Fibroblast of lung (primary cell): ENCODE data around the gene FNDC3B. TPM values are rescaled to one million over a fixed set of nuclear protein-coding genes. Genes with fewer than 3 reads are reported as not detected.

ENCODE experiments used
- DNase-seq, 2 donors: peaks; one replicate each; pipeline versions ENCODE4 v3.0.0 to v3.0.0-alpha.2; 2010; ENCODE audit warnings: low read depth in 2 of 2
- H2AFZ ChIP-seq: 2 replicates; pipeline ENCODE4 v1.5.1; 2012; ENCODE audit warnings: low read length, control low read depth, inconsistent platforms
- H3K27ac ChIP-seq: 2 replicates; pipeline ENCODE4 v1.5.1; 2011; ENCODE audit warnings: low read length, control low read depth; ENCODE audit not compliant: insufficient read depth
- H3K27me3 ChIP-seq: 2 replicates; pipeline ENCODE4 v1.5.1; 2011; ENCODE audit warnings: mild to moderate bottlenecking, low read length; ENCODE audit not compliant: control insufficient read depth, insufficient read depth
- H3K36me3 ChIP-seq: 2 replicates; pipeline ENCODE4 v1.5.1; 2011; ENCODE audit warnings: low read length; ENCODE audit not compliant: control insufficient read depth, insufficient read depth
- H3K4me1 ChIP-seq: 2 replicates; pipeline ENCODE4 v1.5.1; 2011; ENCODE audit warnings: low read length; ENCODE audit not compliant: control insufficient read depth, insufficient read depth; ENCODE audit errors: extremely low read depth
- H3K4me2 ChIP-seq: 2 replicates; pipeline ENCODE4 v1.5.1; 2011; ENCODE audit warnings: low read length, control low read depth; ENCODE audit not compliant: insufficient read depth; ENCODE audit errors: extremely low read depth
- H3K4me3 ChIP-seq, 4 experiments: fragments of 200-600 bp in 1 of 4; sonication (generic) in 1 of 4; replicated peaks in 1 of 4; 2 replicates each; pipeline ENCODE4 v1.5.1; 2011 to 2016; ENCODE audit warnings: low read length in 4 of 4, low read depth in 3 of 4, mild to moderate bottlenecking in 3 of 4, control low read depth in 2 of 4, inconsistent platforms in 1 of 4, mixed read lengths in 1 of 4; ENCODE audit not compliant: insufficient read depth in 1 of 4; ENCODE audit errors: control extremely low read depth in 1 of 4
- H3K79me2 ChIP-seq: 2 replicates; pipeline ENCODE4 v1.5.1; 2012; ENCODE audit warnings: mild to moderate bottlenecking, low read length, inconsistent platforms; ENCODE audit not compliant: control insufficient read depth, insufficient read depth
- H3K9ac ChIP-seq: 2 replicates; pipeline ENCODE4 v1.5.1; 2011; ENCODE audit warnings: mild to moderate bottlenecking, low read length, control low read depth; ENCODE audit not compliant: insufficient read depth
- H3K9me3 ChIP-seq: 2 replicates; pipeline ENCODE4 v1.5.1; 2012; ENCODE audit warnings: low read depth, low read length; ENCODE audit not compliant: control insufficient read depth, insufficient read depth
- H4K20me1 ChIP-seq: 2 replicates; pipeline ENCODE4 v1.5.1; 2011; ENCODE audit warnings: low read length; ENCODE audit not compliant: control insufficient read depth, insufficient read depth; ENCODE audit errors: extremely low read depth
- CTCF ChIP-seq, 2 donors: IDR thresholded peaks in 1 of 2; conservative IDR thresholded peaks in 1 of 2; 1 replicate in 1 of 2; 2 replicates in 1 of 2; pipeline ENCODE4 v1.5.1; 2011 to 2012; ENCODE audit warnings: low read length in 2 of 2, control low read depth in 1 of 2, inconsistent platforms in 1 of 2, low read depth in 1 of 2, mild to moderate bottlenecking in 1 of 2
- EZH2 ChIP-seq: IDR thresholded peaks from 2 replicates; pipeline ENCODE4 v1.5.1; 2012; ENCODE audit warnings: low read length, control low read depth, mild to moderate bottlenecking; ENCODE audit errors: missing control alignments
- polyA plus RNA-seq, 2 donors: library from polyadenylated mRNA; depleted of rRNA in 1 of 2; stranded (reverse) in 1 of 2; unstranded in 1 of 2; fragments of >200 nt; gene quantifications; 2 replicates each; pipeline ENCODE4 v1.2.1, GENCODE V29; 2011 to 2012; ENCODE audit warnings: missing spikeins in 1 of 2
- total RNA-seq: library from RNA; depleted of rRNA; stranded (reverse); fragments of >200 nt; gene quantifications from 2 replicates; pipeline ENCODE4 v1.2.1, GENCODE V29; 2014

FNDC3B gene
- total and polyA plus RNA-seq, 2 donors (not counting 1 experiment from before 2014, with no cell fraction given), result 26.1 to 76.8 TPM

- peak in 1 of 2 donors; percentile 63 for DNase-seq
- Histone ChIP-seq H3K4me2 (no peak overlapping the region), H4K20me1 (no peaks in the 10 kb centered on the region)
Measured at GRCh38 chr3:172244011-172244410, 204.6 kb downstream of the FNDC3B start.

GRCh38 chr3:172245241-172245640 is 205.9 kb downstream of the FNDC3B start:
- peaks cover 13% of the 10 kb centered on the region for H3K79me2 ChIP-seq
- peaks cover 6% of the 10 kb centered on the region for H3K36me3 ChIP-seq
- H4K20me1 ChIP-seq, result no peaks in the 10 kb centered on the region
- H3K4me2 ChIP-seq, result no peak overlapping the region
- no peak overlapping the region for H3K4me3 ChIP-seq
- DNase-seq, result no peak
- peaks cover 5% of the 10 kb centered on the region for H3K4me1 ChIP-seq
- no peak overlapping the region for H3K27ac ChIP-seq
- no peak for TF ChIP-seq EZH2
- no peak overlapping the region for H3K9ac ChIP-seq
- H2AFZ ChIP-seq, result no peak overlapping the region
- no peaks in the 10 kb centered on the region for H3K9me3 ChIP-seq
- no peaks in the 10 kb centered on the region for H3K27me3 ChIP-seq

More at GRCh38 chr3:172244011-172244410, 204.6 kb downstream of the FNDC3B start:
- Histone ChIP-seq H3K36me3 (peaks cover 6% of the 10 kb centered on the region), H3K4me1 (peaks cover 5% of the 10 kb centered on the region), H3K27ac (no peak overlapping the region), H3K79me2 (peaks cover 14% of the 10 kb centered on the region), H3K9me3 (no peaks in the 10 kb centered on the region), H2AFZ (no peak overlapping the region), H3K27me3 (no peaks in the 10 kb centered on the region), H3K4me3 (no peak overlapping the region), H3K9ac (no peak overlapping the region)
- TF ChIP-seq CTCF (conservative IDR thresholded peaks at IDR 0.05 in 1 of 2, IDR thresholded peaks at IDR 0.05 in 1 of 2; ENCODE audit: low read depth in 1 of 2, low read length in 2 of 2), result no peak
- no peak for TF ChIP-seq EZH2

- Histone ChIP-seq H3K27me3 (no peaks in the 10 kb centered on the region), H3K27ac (no peak overlapping the region), H3K79me2 (peaks cover 13% of the 10 kb centered on the region), H4K20me1 (no peaks in the 10 kb centered on the region), H3K4me1 (peaks cover 5% of the 10 kb centered on the region), H3K36me3 (peaks cover 8% of the 10 kb centered on the region), H3K9me3 (no peaks in the 10 kb centered on the region), H2AFZ (no peak overlapping the region), H3K9ac (no peak overlapping the region), H3K4me2 (no peak overlapping the region), H3K4me3 (no peak overlapping the region)
- DNase-seq, result no peak
- TF ChIP-seq EZH2 (no peak), CTCF (conservative IDR thresholded peaks at IDR 0.05 in 1 of 2, IDR thresholded peaks at IDR 0.05 in 1 of 2; ENCODE audit: low read depth in 1 of 2, low read length in 2 of 2) (no peak)
Measured at GRCh38 chr3:172246107-172246844, 206.9 kb downstream of the FNDC3B start.
